Mesenchymal stem cell (in vitro differentiated cells and primary cell): Measurements from ENCODE around the gene NIPAL1.

ENCODE experiments used
- DNase-seq: peaks from one replicate; pipeline ENCODE4 v3.0.0-alpha.2; 2013
- H2AFZ ChIP-seq: one replicate; pipeline ENCODE4 v1.6.1; 2013; ENCODE audit warnings: low read depth, mild to moderate bottlenecking, control low read depth, inconsistent platforms, low read length, moderate library complexity
- H2AK5ac ChIP-seq: 2 replicates; pipeline ENCODE4 v1.6.1; 2013; ENCODE audit warnings: low read length, moderate library complexity, mild to moderate bottlenecking, inconsistent platforms; ENCODE audit not compliant: severe bottlenecking
- H2BK120ac ChIP-seq: one replicate; pipeline ENCODE4 v1.6.1; 2013; ENCODE audit warnings: low read depth, mild to moderate bottlenecking, inconsistent platforms, low read length, moderate library complexity
- H2BK12ac ChIP-seq, 2 experiments: one replicate each; pipeline ENCODE4 v1.6.1; 2013; ENCODE audit warnings: inconsistent platforms in 2 of 2, low read length in 2 of 2, mild to moderate bottlenecking in 2 of 2, moderate library complexity in 2 of 2, control low read depth in 1 of 2
- H2BK15ac ChIP-seq: one replicate; pipeline ENCODE4 v1.6.1; 2013; ENCODE audit warnings: mild to moderate bottlenecking, low read depth, inconsistent platforms; ENCODE audit not compliant: poor library complexity, severe bottlenecking
- H2BK5ac ChIP-seq: 2 replicates; pipeline ENCODE4 v1.6.1; 2013; ENCODE audit warnings: low read depth, mild to moderate bottlenecking, low read length, control low read depth, inconsistent platforms; ENCODE audit not compliant: poor library complexity, severe bottlenecking
- H3K14ac ChIP-seq, 2 experiments: one replicate each; pipeline ENCODE4 v1.6.1; 2013; ENCODE audit warnings: inconsistent platforms in 2 of 2, low read length in 2 of 2, control low read depth in 1 of 2, mild to moderate bottlenecking in 1 of 2, moderate library complexity in 1 of 2
- H3K18ac ChIP-seq, 2 experiments: one replicate each; pipeline ENCODE4 v1.6.1; 2013; ENCODE audit warnings: inconsistent platforms in 2 of 2, low read length in 2 of 2, control low read depth in 1 of 2, low read depth in 1 of 2, mild to moderate bottlenecking in 1 of 2
- H3K23ac ChIP-seq, 2 experiments: one replicate each; pipeline ENCODE4 v1.6.1; 2013; ENCODE audit warnings: inconsistent platforms in 2 of 2, low read length in 2 of 2, mild to moderate bottlenecking in 2 of 2, moderate library complexity in 2 of 2, control low read depth in 1 of 2
- H3K27ac ChIP-seq: 2 replicates; pipeline ENCODE4 v1.5.1; 2013; ENCODE audit warnings: mild to moderate bottlenecking, moderate library complexity, low read length, control low read depth, inconsistent platforms; ENCODE audit not compliant: poor library complexity, severe bottlenecking
- H3K27me3 ChIP-seq, 2 experiments: 2 replicates each; pipeline versions ENCODE4 v1.6.1 to v1.7.0; 2013; ENCODE audit warnings: low read length in 2 of 2, mild to moderate bottlenecking in 2 of 2, moderate library complexity in 2 of 2, control low read depth in 1 of 2, inconsistent platforms in 1 of 2; ENCODE audit not compliant: control insufficient read depth in 1 of 2, insufficient read depth in 1 of 2
- H3K36me3 ChIP-seq, 2 experiments: 2 replicates each; pipeline versions ENCODE4 v1.6.1 to v1.7.0; 2013; ENCODE audit warnings: low read length in 2 of 2, control low read depth in 1 of 2, inconsistent platforms in 1 of 2, low read depth in 1 of 2, mild to moderate bottlenecking in 1 of 2; ENCODE audit not compliant: insufficient read depth in 2 of 2, control insufficient read depth in 1 of 2
- H3K4ac ChIP-seq, 2 experiments: one replicate each; pipeline ENCODE4 v1.6.1; 2013; ENCODE audit warnings: inconsistent platforms in 2 of 2, low read length in 2 of 2, mild to moderate bottlenecking in 2 of 2, moderate library complexity in 2 of 2, control low read depth in 1 of 2, low read depth in 1 of 2
- H3K4me1 ChIP-seq: 2 replicates; pipeline ENCODE4 v1.6.1; 2013; ENCODE audit warnings: low read depth, low read length, control low read depth; ENCODE audit not compliant: control insufficient read depth, insufficient read depth
- H3K4me2 ChIP-seq: 2 replicates; pipeline ENCODE4 v1.6.1; 2013; ENCODE audit warnings: low read length, mild to moderate bottlenecking, inconsistent platforms; ENCODE audit not compliant: poor library complexity, severe bottlenecking
- H3K4me3 ChIP-seq, 2 experiments: 2 replicates each; pipeline versions ENCODE4 v1.5.1 to v1.7.0; 2013; ENCODE audit warnings: low read length in 2 of 2, mild to moderate bottlenecking in 2 of 2, control low read depth in 1 of 2, low read depth in 1 of 2; ENCODE audit not compliant: insufficient read depth in 1 of 2
- H3K79me1 ChIP-seq: replicated peaks from 2 replicates; pipeline ENCODE4 v1.6.1; 2013; ENCODE audit warnings: mild to moderate bottlenecking, control low read depth, low read length, inconsistent platforms; ENCODE audit not compliant: poor library complexity, severe bottlenecking
- H3K9ac ChIP-seq: 2 replicates; pipeline ENCODE4 v1.7.0; 2013; ENCODE audit warnings: mild to moderate bottlenecking, low read length, moderate library complexity
- H3K9me3 ChIP-seq: 2 replicates; pipeline ENCODE4 v1.7.0; 2013; ENCODE audit warnings: mild to moderate bottlenecking, low read length; ENCODE audit not compliant: control insufficient read depth
- H4K8ac ChIP-seq: one replicate; pipeline ENCODE4 v1.6.1; 2013; ENCODE audit warnings: inconsistent platforms, mild to moderate bottlenecking, low read length, moderate library complexity
- H4K91ac ChIP-seq: one replicate; pipeline ENCODE4 v1.6.1; 2013; ENCODE audit warnings: mild to moderate bottlenecking, low read length, inconsistent platforms
- WGBS: methylation state at CpG from one replicate; pipeline ENCODE4 v1.1.7; 2013; ENCODE audit warnings: mixed read lengths; 5-methylcytosine and 5-hydroxymethylcytosine counted together

Gene NIPAL1

GRCh38 chr4:48043504-48043903 is 26.9 kb downstream of the NIPAL1 start:
- H3K18ac ChIP-seq: no peak overlapping the region
- H3K36me3 ChIP-seq: no peaks in the 10 kb centered on the region

GRCh38 chr4:48044298-48044697 is 27.7 kb downstream of the NIPAL1 start:
- Histone ChIP-seq H3K9ac (no peak overlapping the region), H4K8ac (no peak overlapping the region), H3K36me3 (no peaks in the 10 kb centered on the region), H3K4me3 (no peak overlapping the region), H3K79me1 (no peaks in the 10 kb centered on the region), H2AK5ac (no peak overlapping the region), H3K27ac (no peak overlapping the region), H2AFZ (no peak overlapping the region), H3K4me2 (no peak overlapping the region), H2BK5ac (no peak overlapping the region), H2BK15ac (no peak overlapping the region), H3K9me3 (no peaks in the 10 kb centered on the region), H2BK120ac (no peak overlapping the region), H3K23ac (no peak overlapping the region), H3K14ac (no peak overlapping the region), H3K4ac (no peak overlapping the region), H2BK12ac (no peak overlapping the region), H3K4me1 (peaks cover 1% of the 10 kb centered on the region), H4K91ac (no peak overlapping the region), H3K18ac (no peak overlapping the region), H3K27me3 (peaks cover 0 to 20% of the 10 kb centered on the region in 2 experiments)
- no CpG with 5 or more reads among the region's 2 CpGs for WGBS
- no peak for DNase-seq

More at GRCh38 chr4:48043504-48043903, 26.9 kb downstream of the NIPAL1 start:
- H3K27ac ChIP-seq: no peak overlapping the region
- no peak overlapping the region for H3K23ac ChIP-seq
- H2BK5ac ChIP-seq: no peak overlapping the region
- no peak overlapping the region for H2BK120ac ChIP-seq
- peaks cover 1% of the 10 kb centered on the region for H3K4me1 ChIP-seq
- no peak overlapping the region for H4K91ac ChIP-seq
- H3K79me1 ChIP-seq: no peaks in the 10 kb centered on the region
- DNase-seq: no peak
- H3K9ac ChIP-seq: no peak overlapping the region
- no peak overlapping the region for H2AFZ ChIP-seq
- no peak overlapping the region for H3K4me3 ChIP-seq
- 100% methylated on average over 1 of the region's 2 CpGs for WGBS
- H3K4ac ChIP-seq: no peak overlapping the region
- no peak overlapping the region for H4K8ac ChIP-seq
- no peak overlapping the region for H2AK5ac ChIP-seq
- H3K4me2 ChIP-seq: no peak overlapping the region
- no peak overlapping the region for H2BK12ac ChIP-seq
- H2BK15ac ChIP-seq: no peak overlapping the region
- H3K9me3 ChIP-seq: no peaks in the 10 kb centered on the region
- H3K27me3 ChIP-seq: peaks cover 0 to 17% of the 10 kb centered on the region in 2 experiments
- H3K14ac ChIP-seq: no peak overlapping the region

DNA sequence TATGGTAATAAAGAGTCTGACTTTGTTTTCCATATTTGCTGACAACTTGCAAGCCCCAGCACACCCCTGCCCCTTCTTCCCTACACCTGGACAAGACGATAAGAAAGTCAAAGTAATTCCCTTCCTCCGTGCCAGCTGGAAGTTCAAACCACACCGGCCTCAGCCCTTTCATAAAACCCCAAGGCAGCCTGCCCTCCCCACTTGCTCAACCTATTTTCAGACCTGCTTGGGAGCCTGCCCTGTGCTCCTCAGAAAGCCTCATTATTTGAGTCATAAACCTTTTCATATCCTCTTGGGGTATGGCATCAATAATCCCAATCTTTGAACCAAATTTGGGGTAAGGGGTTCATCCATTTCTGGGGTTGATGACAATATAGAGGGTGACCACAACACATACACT is 29.5 kb downstream of the NIPAL1 start:
- Histone ChIP-seq H3K4ac (no peak overlapping the region), H4K91ac (no peak overlapping the region), H2AFZ (no peak overlapping the region), H3K27ac (no peak overlapping the region), H3K79me1 (no peaks in the 10 kb centered on the region), H3K27me3 (peaks cover 0 to 20% of the 10 kb centered on the region in 2 experiments), H3K9ac (no peak overlapping the region), H3K14ac (no peak overlapping the region), H4K8ac (no peak overlapping the region), H3K36me3 (no peaks in the 10 kb centered on the region), H2BK120ac (no peak overlapping the region), H3K4me1 (peaks cover 1% of the 10 kb centered on the region), H3K9me3 (no peaks in the 10 kb centered on the region), H3K18ac (no peak overlapping the region), H2BK12ac (no peak overlapping the region), H2BK5ac (no peak overlapping the region), H3K4me2 (no peak overlapping the region), H3K4me3 (no peak overlapping the region), H2AK5ac (no peak overlapping the region), H3K23ac (no peak overlapping the region), H2BK15ac (no peak overlapping the region)
- WGBS: 91% methylated on average over 3 of the region's 3 CpGs
- no peak for DNase-seq

DNA sequence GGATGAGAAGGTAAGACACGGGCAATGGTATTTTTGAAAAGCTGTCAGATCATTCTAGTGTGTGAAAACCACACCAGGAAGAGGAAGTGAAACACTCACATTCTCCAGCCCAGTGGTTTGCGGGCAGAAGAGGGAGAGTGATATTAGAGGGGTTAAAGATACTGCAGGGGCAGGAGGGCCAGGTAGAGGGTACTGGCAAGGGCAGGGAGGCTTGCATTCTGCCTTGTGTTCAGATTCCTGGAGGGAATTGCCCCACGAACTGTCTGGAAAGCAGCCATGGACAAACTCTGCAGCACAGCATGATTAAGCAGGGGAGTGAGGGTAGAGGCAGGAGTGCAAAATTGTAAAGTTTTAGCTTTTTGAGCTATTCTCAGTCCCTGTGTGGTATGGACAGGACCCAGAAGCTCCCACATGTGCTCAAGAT is 30.9 kb downstream of the NIPAL1 start:
- Histone ChIP-seq H3K18ac (no peak overlapping the region), H3K4me3 (no peak overlapping the region)

More for the DNA sequence above, 30.9 kb downstream of the NIPAL1 start:
- Histone ChIP-seq H2BK120ac (no peak overlapping the region), H3K27ac (no peak overlapping the region), H3K14ac (no peak overlapping the region), H2AFZ (no peak overlapping the region), H4K91ac (no peak overlapping the region), H4K8ac (no peak overlapping the region), H3K4me1 (peaks cover 1% of the 10 kb centered on the region), H2AK5ac (no peak overlapping the region), H2BK15ac (no peak overlapping the region), H3K4ac (no peak overlapping the region), H3K4me2 (no peak overlapping the region), H2BK5ac (no peak overlapping the region), H2BK12ac (no peak overlapping the region), H3K9ac (no peak overlapping the region), H3K23ac (no peak overlapping the region), H3K9me3 (no peaks in the 10 kb centered on the region), H3K36me3 (no peaks in the 10 kb centered on the region), H3K27me3 (peaks cover 0 to 20% of the 10 kb centered on the region in 2 experiments), H3K79me1 (no peaks in the 10 kb centered on the region)
- no peak for DNase-seq
- 67% methylated on average over 3 of the region's 3 CpGs for WGBS
